ENCODE results near the gene MAP4K5.

The MAP4K5 gene

GRCh38 chr14:50375760-50376159 is 156.6 kb downstream of the MAP4K5 start:
- DNase-seq (ENCODE audit: insufficient read length) (no peak), FAIRE-seq (no peak)
- TF ChIP-seq POLR2A (IDR thresholded peaks at IDR 0.05; ENCODE audit: low read depth, low read length) (no peak), POLR2AphosphoS5 (IDR thresholded peaks at IDR 0.05; ENCODE audit: low read depth, low read length) (no peak), TAF1 (IDR thresholded peaks at IDR 0.05; ENCODE audit: borderline replicate concordance, low read depth, low read length) (no peak)

- DNase-seq (ENCODE audit: insufficient read length) (no peak), FAIRE-seq (no peak)
These were observed 158.4 kb downstream of the MAP4K5 start for GRCh38 chr14:50373959-50374358.

GRCh38 chr14:50371546-50371945 is 160.8 kb downstream of the MAP4K5 start:
- DNase-seq (ENCODE audit: insufficient read length) (no peak), FAIRE-seq (no peak)
- TF ChIP-seq TAF1 (IDR thresholded peaks at IDR 0.05; ENCODE audit: borderline replicate concordance, low read depth, low read length) (no peak), POLR2AphosphoS5 (IDR thresholded peaks at IDR 0.05; ENCODE audit: low read depth, low read length) (no peak), POLR2A (IDR thresholded peaks at IDR 0.05; ENCODE audit: low read depth, low read length) (no peak)

More at GRCh38 chr14:50373959-50374358, 158.4 kb downstream of the MAP4K5 start:
- no peak for TF ChIP-seq POLR2AphosphoS5 (IDR thresholded peaks at IDR 0.05; ENCODE audit: low read depth, low read length)
- no peak for TF ChIP-seq TAF1 (IDR thresholded peaks at IDR 0.05; ENCODE audit: borderline replicate concordance, low read depth, low read length)
- no peak for TF ChIP-seq POLR2A (IDR thresholded peaks at IDR 0.05; ENCODE audit: low read depth, low read length)

Data from GM12892 (cell line).